BLaER1 treated with 17β-estradiol and CSF1 and Interleukin-3, amounts not matched to agents 10 nM and 100 nM (cell line): ENCODE data around the gene PDE4DIP.
"Not testable (repeated sequence)": the region's sequence is repeated elsewhere in the genome, so short reads cannot be mapped to it uniquely, and the experiment has no call there.

Experiments
- H3K27ac ChIP-seq, 11 experiments: shearing (Covaris generic); formaldehyde crosslinking; 2 replicates each; pipeline ENCODE4 v1.8.1; 2022
- H3K27me3 ChIP-seq, 11 experiments: shearing (Covaris generic); formaldehyde crosslinking; 2 replicates each; pipeline ENCODE4 v1.8.1; 2022
- H3K36me3 ChIP-seq, 11 experiments: shearing (Covaris generic); formaldehyde crosslinking; 2 replicates each; pipeline ENCODE4 v1.8.1; 2022
- H3K4me1 ChIP-seq, 10 experiments: shearing (Covaris generic); formaldehyde crosslinking; 2 replicates each; pipeline ENCODE4 v1.8.1; 2022
- H3K4me2 ChIP-seq, 11 experiments: shearing (Covaris generic); formaldehyde crosslinking; 2 replicates each; pipeline ENCODE4 v1.8.1; 2022
- H3K4me3 ChIP-seq, 10 experiments: shearing (Covaris generic); formaldehyde crosslinking; 2 replicates each; pipeline ENCODE4 v1.8.1; 2022
- H3K9ac ChIP-seq, 11 experiments: shearing (Covaris generic); formaldehyde crosslinking; 2 replicates each; pipeline ENCODE4 v1.8.1; 2022
- H3K9me3 ChIP-seq, 11 experiments: shearing (Covaris generic); formaldehyde crosslinking; replicated peaks in 1 of 11; 2 replicates each; pipeline ENCODE4 v1.8.1; 2022
- H4K20me1 ChIP-seq, 11 experiments: shearing (Covaris generic); formaldehyde crosslinking; 2 replicates each; pipeline ENCODE4 v1.8.1; 2022

Gene PDE4DIP

GRCh38 chr1:149075505-149076127 is 231.4 kb downstream of the PDE4DIP start:
- H3K9ac ChIP-seq, H4K20me1 ChIP-seq, H3K9me3 ChIP-seq, H3K4me2 ChIP-seq, H3K27ac ChIP-seq, H3K36me3 ChIP-seq, H3K4me1 ChIP-seq, H3K27me3 ChIP-seq, H3K4me3 ChIP-seq: not testable (repeated sequence)
